ENCODE measurements around the gene TSKS. TPM values are rescaled to one million over a fixed set of nuclear protein-coding genes. Genes with fewer than 3 reads are reported as not detected.

The TSKS gene
- total RNA-seq, 1 experiment from 2014 or later = 0.76 TPM

DNA sequence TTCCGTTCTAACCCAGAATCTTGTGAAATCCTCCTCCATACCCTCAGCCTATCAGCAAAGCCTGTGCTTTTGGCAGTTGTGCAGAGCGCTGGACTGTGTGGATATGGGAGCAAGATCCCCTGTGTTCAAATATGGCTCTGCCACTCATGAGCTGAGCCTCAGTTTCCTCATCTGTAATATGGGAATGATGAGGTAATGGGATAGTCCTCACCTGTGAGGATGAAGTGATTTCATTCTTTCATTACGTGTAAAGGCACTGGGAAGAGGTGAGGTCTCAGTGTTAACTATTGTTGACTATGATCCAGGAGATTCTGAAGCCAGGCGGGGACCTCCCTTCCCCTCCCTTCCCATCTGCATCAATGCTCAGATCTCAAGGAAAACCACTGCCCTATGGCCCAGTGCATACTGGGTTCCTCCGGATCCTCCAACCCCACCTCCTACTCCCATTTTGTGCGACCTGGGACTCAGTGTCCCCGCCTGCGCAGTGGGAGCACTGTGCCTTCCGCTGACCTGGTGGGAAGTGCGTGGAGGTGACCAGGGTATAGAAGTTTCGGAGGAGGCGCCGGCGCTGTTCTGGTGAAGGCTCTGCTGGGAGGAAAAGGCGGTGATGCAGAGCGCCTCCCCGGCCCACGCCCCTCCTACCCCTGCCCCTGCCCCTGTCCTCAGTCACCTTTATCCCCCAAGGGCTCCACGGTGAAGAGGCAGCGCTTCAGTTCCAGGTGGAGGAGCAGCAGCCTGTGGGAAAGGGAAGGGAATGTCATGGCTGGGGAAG, 45.0 kb upstream of the TSKS start (continued):
- TF ChIP-seq, protein P1, sequence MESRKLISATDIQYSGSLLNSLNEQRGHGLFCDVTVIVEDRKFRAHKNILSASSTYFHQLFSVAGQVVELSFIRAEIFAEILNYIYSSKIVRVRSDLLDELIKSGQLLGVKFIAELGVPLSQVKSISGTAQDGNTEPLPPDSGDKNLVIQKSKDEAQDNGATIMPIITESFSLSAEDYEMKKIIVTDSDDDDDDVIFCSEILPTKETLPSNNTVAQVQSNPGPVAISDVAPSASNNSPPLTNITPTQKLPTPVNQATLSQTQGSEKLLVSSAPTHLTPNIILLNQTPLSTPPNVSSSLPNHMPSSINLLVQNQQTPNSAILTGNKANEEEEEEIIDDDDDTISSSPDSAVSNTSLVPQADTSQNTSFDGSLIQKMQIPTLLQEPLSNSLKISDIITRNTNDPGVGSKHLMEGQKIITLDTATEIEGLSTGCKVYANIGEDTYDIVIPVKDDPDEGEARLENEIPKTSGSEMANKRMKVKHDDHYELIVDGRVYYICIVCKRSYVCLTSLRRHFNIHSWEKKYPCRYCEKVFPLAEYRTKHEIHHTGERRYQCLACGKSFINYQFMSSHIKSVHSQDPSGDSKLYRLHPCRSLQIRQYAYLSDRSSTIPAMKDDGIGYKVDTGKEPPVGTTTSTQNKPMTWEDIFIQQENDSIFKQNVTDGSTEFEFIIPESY (IDR thresholded peaks at IDR 0.05; ENCODE audit: extremely low read depth, insufficient replicate concordance, low read length) = no peak
- TF ChIP-seq CEBPB (IDR thresholded peaks at IDR 0.05; ENCODE audit: low read depth) (no peak), YY1 (IDR thresholded peaks at IDR 0.05; ENCODE audit: extremely low read depth, insufficient replicate concordance, low read depth, low read length) (no peak), EZH2phosphoT487 (IDR thresholded peaks at IDR 0.05; ENCODE audit: borderline replicate concordance) (no peak)

DNA sequence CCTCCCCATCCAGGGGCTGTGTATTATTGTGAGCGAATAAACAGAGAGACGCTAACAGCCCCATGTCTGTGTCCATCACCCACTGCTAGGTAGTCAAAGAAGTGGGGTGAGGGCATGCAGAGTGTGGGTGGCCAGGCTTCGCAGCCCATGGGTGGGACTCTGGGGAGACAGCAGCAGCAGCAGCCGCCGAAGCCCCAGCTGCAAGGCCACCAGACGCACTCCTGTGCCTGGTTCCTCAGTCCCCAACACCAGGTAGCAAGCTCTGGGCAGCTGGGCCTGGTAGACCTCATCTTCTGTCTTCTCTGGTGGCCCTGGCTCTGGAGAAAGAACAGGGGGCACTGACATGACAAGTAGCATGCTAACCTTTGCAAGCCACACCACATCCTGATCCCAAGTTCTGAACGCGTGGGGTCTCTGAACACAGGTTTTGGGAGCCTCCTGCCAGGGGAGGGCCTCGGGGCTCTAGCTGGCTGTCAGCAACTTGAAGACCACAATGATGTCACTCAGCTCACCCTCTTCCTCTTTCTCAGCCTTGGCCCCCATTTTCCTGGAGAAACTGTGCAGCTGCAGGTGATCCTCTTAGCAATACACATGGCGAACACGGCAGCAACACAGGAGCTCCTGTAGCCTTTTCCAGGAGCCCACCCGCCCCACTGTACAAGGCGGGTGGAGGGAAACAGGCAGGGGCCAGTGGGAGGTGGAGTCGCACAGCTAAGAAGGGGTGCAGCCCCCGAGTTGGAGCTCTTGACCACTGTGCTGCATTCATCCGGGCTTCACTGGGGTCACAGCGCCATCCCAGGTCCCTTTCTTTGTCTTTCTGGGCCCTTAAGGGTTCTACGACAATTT, 44.2 kb upstream of the TSKS start:
- no peak overlapping the region for H2AFZ ChIP-seq (ENCODE audit: low read depth, low read length, poor library complexity, severe bottlenecking)
- CTCF ChIA-PET = no interaction called here
- ATAC-seq (no peak), DNase-seq (ENCODE audit: low read depth, low spot score) (no peak)
- no peaks in the 10 kb centered on the region for H3K9me2 ChIP-seq (ENCODE audit: insufficient read depth)
- POLR2A ChIA-PET = no interaction called here
- H3K4me1 ChIP-seq (ENCODE audit: control insufficient read depth in 1 of 2, insufficient read depth in 2 of 2, low read length in 2 of 2) = peaks cover 4 to 34% of the 10 kb centered on the region in 2 experiments; a peak in 3 of 4 replicates
- RAD21 ChIA-PET (ENCODE audit: low non-redundant PET in 1 of 2, low total read pairs in 2 of 2, uncharacterized antibody in 2 of 2, unreplicated experiment in 2 of 2) = no interaction called here
- H4K20me1 ChIP-seq (ENCODE audit: insufficient read depth) = no peaks in the 10 kb centered on the region
- no peak overlapping the region for H3K4me2 ChIP-seq (ENCODE audit: low read length)
- H3K36me3 ChIP-seq (ENCODE audit: control insufficient read depth in 1 of 2, insufficient read depth in 2 of 2, low read length in 2 of 2) = peaks cover 0 to 3% of the 10 kb centered on the region in 2 experiments; a peak in 3 of 4 replicates
- no peaks in the 10 kb centered on the region for H3K79me2 ChIP-seq (ENCODE audit: insufficient read depth, low read length)
- H3K9me3 ChIP-seq (ENCODE audit: control insufficient read depth in 1 of 2, insufficient read depth in 1 of 2, low read depth in 1 of 2, low read length in 2 of 2) = no peaks in the 10 kb centered on the region
- H3K27ac ChIP-seq (ENCODE audit: low read depth, low read length) = no peak overlapping the region
- intact Hi-C loops (cut with micrococcal nuclease) = loop anchor here (5.0 kb wide), 1 partner anchor 40 kb away; the partner anchor contains the start of gene AP2A1
- H3K4me3 ChIP-seq (replicated peaks in 1 of 2; ENCODE audit: low read depth in 1 of 2, low read length in 2 of 2) = no peak overlapping the region
- H3K27me3 ChIP-seq (ENCODE audit: insufficient read depth, low read length) = no peaks in the 10 kb centered on the region
- H3K9ac ChIP-seq (ENCODE audit: low read length) = no peak overlapping the region
- no TSS peak for BruUV-seq (replicated peaks)
- TF ChIP-seq SP1 (IDR thresholded peaks at IDR 0.05; ENCODE audit: low read depth) = no peak
- no peak for TF ChIP-seq POLR2A (IDR thresholded peaks at IDR 0.05; ENCODE audit: borderline replicate concordance, extremely low read depth, insufficient read depth, insufficient read length)
- TF ChIP-seq EZH2 (IDR thresholded peaks at IDR 0.05) = no peak
- no peak for TF ChIP-seq TCF7L2 (IDR thresholded peaks at IDR 0.05; ENCODE audit: borderline replicate concordance, extremely low read depth, insufficient read depth, insufficient read length)
- TF ChIP-seq FOSL1 (IDR thresholded peaks at IDR 0.05; ENCODE audit: low read depth) = no peak
- TF ChIP-seq MAX (IDR thresholded peaks at IDR 0.05) = no peak
- TF ChIP-seq, protein P2, sequence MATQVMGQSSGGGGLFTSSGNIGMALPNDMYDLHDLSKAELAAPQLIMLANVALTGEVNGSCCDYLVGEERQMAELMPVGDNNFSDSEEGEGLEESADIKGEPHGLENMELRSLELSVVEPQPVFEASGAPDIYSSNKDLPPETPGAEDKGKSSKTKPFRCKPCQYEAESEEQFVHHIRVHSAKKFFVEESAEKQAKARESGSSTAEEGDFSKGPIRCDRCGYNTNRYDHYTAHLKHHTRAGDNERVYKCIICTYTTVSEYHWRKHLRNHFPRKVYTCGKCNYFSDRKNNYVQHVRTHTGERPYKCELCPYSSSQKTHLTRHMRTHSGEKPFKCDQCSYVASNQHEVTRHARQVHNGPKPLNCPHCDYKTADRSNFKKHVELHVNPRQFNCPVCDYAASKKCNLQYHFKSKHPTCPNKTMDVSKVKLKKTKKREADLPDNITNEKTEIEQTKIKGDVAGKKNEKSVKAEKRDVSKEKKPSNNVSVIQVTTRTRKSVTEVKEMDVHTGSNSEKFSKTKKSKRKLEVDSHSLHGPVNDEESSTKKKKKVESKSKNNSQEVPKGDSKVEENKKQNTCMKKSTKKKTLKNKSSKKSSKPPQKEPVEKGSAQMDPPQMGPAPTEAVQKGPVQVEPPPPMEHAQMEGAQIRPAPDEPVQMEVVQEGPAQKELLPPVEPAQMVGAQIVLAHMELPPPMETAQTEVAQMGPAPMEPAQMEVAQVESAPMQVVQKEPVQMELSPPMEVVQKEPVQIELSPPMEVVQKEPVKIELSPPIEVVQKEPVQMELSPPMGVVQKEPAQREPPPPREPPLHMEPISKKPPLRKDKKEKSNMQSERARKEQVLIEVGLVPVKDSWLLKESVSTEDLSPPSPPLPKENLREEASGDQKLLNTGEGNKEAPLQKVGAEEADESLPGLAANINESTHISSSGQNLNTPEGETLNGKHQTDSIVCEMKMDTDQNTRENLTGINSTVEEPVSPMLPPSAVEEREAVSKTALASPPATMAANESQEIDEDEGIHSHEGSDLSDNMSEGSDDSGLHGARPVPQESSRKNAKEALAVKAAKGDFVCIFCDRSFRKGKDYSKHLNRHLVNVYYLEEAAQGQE (IDR thresholded peaks at IDR 0.05; ENCODE audit: low read depth) = no peak
- TF ChIP-seq, protein P1 (IDR thresholded peaks at IDR 0.05; ENCODE audit: extremely low read depth, insufficient replicate concordance, low read length) = no peak
- no peak for TF ChIP-seq SIN3A (IDR thresholded peaks at IDR 0.05; ENCODE audit: low read depth)
- TF ChIP-seq CBX3 (IDR thresholded peaks at IDR 0.05; ENCODE audit: low read depth) = no peak
- TF ChIP-seq ZFX (IDR thresholded peaks at IDR 0.05) = no peak
- no peak for TF ChIP-seq YY1 (IDR thresholded peaks at IDR 0.05; ENCODE audit: extremely low read depth, insufficient replicate concordance, low read depth, low read length)
